DND-41 (cell line): ENCODE results near the gene SERPINA4.

Experiments used
- ATAC-seq: fragments of 200-7000 bp; cut with Tn5 transposase; 3 replicates; pipeline ENCODE4 v1.9.1; 2021; ENCODE audit warnings: low read depth; ENCODE audit not compliant: insufficient read depth
- DNase-seq: peaks from one replicate; pipeline ENCODE4 v3.0.0-alpha.2; 2020
- H2AFZ ChIP-seq: 2 replicates; pipeline ENCODE4 v1.6.0; 2012; ENCODE audit warnings: low read depth, low read length
- H3K27ac ChIP-seq: 2 replicates; pipeline ENCODE4 v1.5.1; 2012; ENCODE audit warnings: low read length, inconsistent platforms
- H3K27me3 ChIP-seq: fragments of 200-600 bp; sonication (generic); 2 replicates; pipeline ENCODE4 v1.6.0; 2012; ENCODE audit warnings: low read length, mild to moderate bottlenecking, inconsistent platforms; ENCODE audit not compliant: insufficient read depth, poor library complexity
- H3K36me3 ChIP-seq: 2 replicates; pipeline ENCODE4 v1.5.1; 2012; ENCODE audit warnings: low read length, inconsistent platforms; ENCODE audit not compliant: insufficient read depth
- H3K4me1 ChIP-seq: 2 replicates; pipeline ENCODE4 v1.5.1; 2012; ENCODE audit warnings: mild to moderate bottlenecking, low read length; ENCODE audit not compliant: insufficient read depth
- H3K4me2 ChIP-seq: 2 replicates; pipeline ENCODE4 v1.6.0; 2012; ENCODE audit warnings: mild to moderate bottlenecking, moderate library complexity, low read length, inconsistent platforms; ENCODE audit not compliant: insufficient read depth
- H3K4me3 ChIP-seq, 2 experiments: fragments of 200-600 bp in 1 of 2; shearing (Covaris generic) in 1 of 2; 2 replicates each; pipeline ENCODE4 v1.5.1; 2012 to 2016; ENCODE audit warnings: inconsistent platforms in 2 of 2, low read length in 2 of 2, mild to moderate bottlenecking in 2 of 2, low read depth in 1 of 2, moderate library complexity in 1 of 2
- H3K79me2 ChIP-seq: 2 replicates; pipeline ENCODE4 v1.6.0; 2012; ENCODE audit warnings: low read length, inconsistent platforms; ENCODE audit not compliant: insufficient read depth
- H3K9ac ChIP-seq: 2 replicates; pipeline ENCODE4 v1.6.0; 2012; ENCODE audit warnings: low read depth, mild to moderate bottlenecking, inconsistent platforms, low read length, moderate library complexity
- H3K9me3 ChIP-seq: 2 replicates; pipeline ENCODE4 v1.5.1; 2012; ENCODE audit warnings: low read length, moderate library complexity, mild to moderate bottlenecking, inconsistent platforms; ENCODE audit not compliant: insufficient read depth, severe bottlenecking
- H4K20me1 ChIP-seq: 2 replicates; pipeline ENCODE4 v1.6.0; 2012; ENCODE audit warnings: low read length; ENCODE audit not compliant: insufficient read depth
- EZH2 ChIP-seq: IDR thresholded peaks from 3 replicates; pipeline ENCODE4 v1.6.1; 2012; ENCODE audit warnings: borderline replicate concordance, low read depth, mild to moderate bottlenecking, moderate library complexity, low read length, inconsistent platforms; ENCODE audit not compliant: severe bottlenecking
- TF ChIP-seq, protein P1 (sequence below): IDR thresholded peaks from 2 replicates; pipeline ENCODE4 v1.5.1; 2012; ENCODE audit warnings: borderline replicate concordance, low read length, moderate library complexity, mild to moderate bottlenecking; ENCODE audit not compliant: poor library complexity, severe bottlenecking; ENCODE audit errors: extremely low read depth

Gene SERPINA4

DNA sequence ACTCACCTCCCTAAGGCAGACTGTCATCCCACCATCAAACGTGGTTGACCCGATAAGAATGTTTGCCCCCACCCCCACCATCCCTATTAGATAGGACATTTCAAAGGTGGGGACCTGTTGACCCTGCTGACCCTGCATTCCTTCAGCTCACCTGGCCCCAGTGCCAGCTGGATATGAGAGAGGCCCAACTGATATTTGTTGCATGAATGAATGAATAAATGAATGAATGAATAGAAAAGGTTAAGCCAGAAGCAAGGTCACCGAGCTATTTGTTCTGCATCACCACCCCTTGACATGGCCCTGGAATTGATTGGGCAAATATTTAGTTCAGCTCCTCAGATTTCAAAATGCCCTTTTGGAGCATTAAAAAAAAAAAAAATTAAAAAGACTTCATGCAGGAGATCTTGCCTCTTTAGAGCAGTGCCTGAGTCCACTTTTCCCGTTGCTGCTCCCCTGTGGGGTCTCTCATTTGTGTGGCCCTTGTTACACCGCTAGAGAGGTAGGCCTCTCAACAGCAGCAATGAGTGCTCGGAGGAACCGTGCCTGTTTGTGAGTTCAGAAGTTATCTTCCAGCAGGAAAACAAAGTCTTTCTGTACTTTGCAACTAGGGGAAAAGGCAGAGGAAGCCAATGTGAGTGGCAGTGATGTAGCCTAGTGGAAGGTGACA lies 11.5 kb downstream of the SERPINA4 start:
- DNase-seq (no peak), ATAC-seq (no peak)
- Histone ChIP-seq H3K27me3 (no peaks in the 10 kb centered on the region), H3K27ac (no peak overlapping the region), H4K20me1 (no peaks in the 10 kb centered on the region), H3K4me3 (no peak overlapping the region), H3K4me2 (no peak overlapping the region), H3K79me2 (no peaks in the 10 kb centered on the region), H3K9ac (no peak overlapping the region), H3K4me1 (no peaks in the 10 kb centered on the region), H3K36me3 (no peaks in the 10 kb centered on the region), H3K9me3 (no peaks in the 10 kb centered on the region), H2AFZ (no peak overlapping the region)
- TF ChIP-seq EZH2, result no peak
- TF ChIP-seq, protein P1, sequence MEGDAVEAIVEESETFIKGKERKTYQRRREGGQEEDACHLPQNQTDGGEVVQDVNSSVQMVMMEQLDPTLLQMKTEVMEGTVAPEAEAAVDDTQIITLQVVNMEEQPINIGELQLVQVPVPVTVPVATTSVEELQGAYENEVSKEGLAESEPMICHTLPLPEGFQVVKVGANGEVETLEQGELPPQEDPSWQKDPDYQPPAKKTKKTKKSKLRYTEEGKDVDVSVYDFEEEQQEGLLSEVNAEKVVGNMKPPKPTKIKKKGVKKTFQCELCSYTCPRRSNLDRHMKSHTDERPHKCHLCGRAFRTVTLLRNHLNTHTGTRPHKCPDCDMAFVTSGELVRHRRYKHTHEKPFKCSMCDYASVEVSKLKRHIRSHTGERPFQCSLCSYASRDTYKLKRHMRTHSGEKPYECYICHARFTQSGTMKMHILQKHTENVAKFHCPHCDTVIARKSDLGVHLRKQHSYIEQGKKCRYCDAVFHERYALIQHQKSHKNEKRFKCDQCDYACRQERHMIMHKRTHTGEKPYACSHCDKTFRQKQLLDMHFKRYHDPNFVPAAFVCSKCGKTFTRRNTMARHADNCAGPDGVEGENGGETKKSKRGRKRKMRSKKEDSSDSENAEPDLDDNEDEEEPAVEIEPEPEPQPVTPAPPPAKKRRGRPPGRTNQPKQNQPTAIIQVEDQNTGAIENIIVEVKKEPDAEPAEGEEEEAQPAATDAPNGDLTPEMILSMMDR, result no peak

DNA sequence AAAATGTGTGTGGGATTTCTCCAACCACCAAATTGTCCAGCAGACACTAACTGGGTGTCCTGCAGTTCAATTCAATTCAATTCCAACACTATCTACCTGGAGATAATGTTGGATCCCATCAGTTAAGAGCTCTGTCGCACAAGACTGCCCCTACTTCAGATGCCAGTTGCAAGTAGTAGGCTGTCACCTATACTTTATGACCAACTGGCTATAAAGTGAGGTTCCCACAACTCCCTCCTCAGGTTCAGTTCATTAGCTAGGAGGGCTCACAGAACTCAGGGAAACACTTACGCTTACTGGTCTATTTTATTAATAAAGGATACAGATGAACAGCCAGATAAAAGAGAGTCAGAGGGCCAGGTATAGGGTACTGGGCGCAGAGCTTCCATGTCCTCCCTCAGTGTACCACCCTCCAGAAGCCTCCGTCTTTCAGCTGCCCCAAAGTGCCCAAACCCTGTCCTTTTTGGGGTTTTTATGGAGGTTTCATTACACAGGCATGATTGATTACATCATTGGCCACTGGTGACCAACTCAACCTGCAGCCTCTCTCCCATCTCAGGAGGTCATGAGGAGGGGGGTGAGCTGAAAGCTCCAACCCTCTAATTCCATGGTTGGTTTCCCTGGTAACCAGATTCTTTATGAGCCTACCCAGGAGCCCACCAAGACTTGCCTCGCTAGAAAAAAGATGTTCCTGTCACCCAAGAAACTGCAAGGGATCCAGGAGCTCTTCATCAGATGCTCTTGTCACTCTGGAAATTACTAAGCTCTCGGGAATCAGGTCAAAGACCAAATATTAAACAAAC lies 12.4 kb downstream of the SERPINA4 start:
- Histone ChIP-seq H3K36me3 (no peaks in the 10 kb centered on the region), H3K79me2 (no peaks in the 10 kb centered on the region), H3K9ac (no peak overlapping the region), H3K4me1 (no peaks in the 10 kb centered on the region), H3K27ac (no peak overlapping the region), H3K4me3 (no peak overlapping the region), H4K20me1 (no peaks in the 10 kb centered on the region), H2AFZ (no peak overlapping the region), H3K27me3 (no peaks in the 10 kb centered on the region), H3K4me2 (no peak overlapping the region), H3K9me3 (no peaks in the 10 kb centered on the region)
- TF ChIP-seq, protein P1, result no peak
- TF ChIP-seq EZH2, result no peak
- ATAC-seq (no peak), DNase-seq (no peak)

DNA sequence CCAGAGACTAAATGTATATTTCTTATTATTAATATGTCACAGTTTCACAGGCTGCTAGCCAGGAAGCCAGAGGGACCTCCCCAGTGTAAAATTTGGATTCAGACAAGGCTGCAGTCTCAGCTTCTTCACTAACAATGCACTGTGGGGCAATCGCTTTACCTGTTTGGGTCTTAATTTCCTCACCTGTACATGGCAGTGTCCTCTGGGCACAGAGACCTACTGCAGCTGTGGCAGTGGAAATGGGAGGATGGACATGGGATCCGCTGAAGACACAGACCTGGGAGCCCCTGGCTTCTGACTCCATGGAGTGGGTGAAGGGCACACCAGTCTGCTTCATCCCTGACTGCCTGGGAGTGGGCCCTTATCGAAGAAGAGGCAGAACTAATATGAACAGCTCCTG lies 13.1 kb downstream of the SERPINA4 start:
- Histone ChIP-seq H3K4me1 (no peaks in the 10 kb centered on the region), H3K9ac (no peak overlapping the region), H4K20me1 (no peaks in the 10 kb centered on the region), H3K9me3 (no peaks in the 10 kb centered on the region), H3K4me3 (no peak overlapping the region), H3K36me3 (no peaks in the 10 kb centered on the region), H3K27ac (no peak overlapping the region), H3K27me3 (no peaks in the 10 kb centered on the region), H2AFZ (no peak overlapping the region), H3K4me2 (no peak overlapping the region), H3K79me2 (no peaks in the 10 kb centered on the region)
- TF ChIP-seq, protein P1, result no peak
- TF ChIP-seq EZH2, result no peak
- ATAC-seq (no peak), DNase-seq (no peak)
